ENCODE results near the gene TRAF3. TPM values are rescaled to one million over a fixed set of nuclear protein-coding genes. Genes with fewer than 3 reads are reported as not detected.

TRAF3 gene, protein sequence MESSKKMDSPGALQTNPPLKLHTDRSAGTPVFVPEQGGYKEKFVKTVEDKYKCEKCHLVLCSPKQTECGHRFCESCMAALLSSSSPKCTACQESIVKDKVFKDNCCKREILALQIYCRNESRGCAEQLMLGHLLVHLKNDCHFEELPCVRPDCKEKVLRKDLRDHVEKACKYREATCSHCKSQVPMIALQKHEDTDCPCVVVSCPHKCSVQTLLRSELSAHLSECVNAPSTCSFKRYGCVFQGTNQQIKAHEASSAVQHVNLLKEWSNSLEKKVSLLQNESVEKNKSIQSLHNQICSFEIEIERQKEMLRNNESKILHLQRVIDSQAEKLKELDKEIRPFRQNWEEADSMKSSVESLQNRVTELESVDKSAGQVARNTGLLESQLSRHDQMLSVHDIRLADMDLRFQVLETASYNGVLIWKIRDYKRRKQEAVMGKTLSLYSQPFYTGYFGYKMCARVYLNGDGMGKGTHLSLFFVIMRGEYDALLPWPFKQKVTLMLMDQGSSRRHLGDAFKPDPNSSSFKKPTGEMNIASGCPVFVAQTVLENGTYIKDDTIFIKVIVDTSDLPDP
- total RNA-seq, result 17.0 TPM

DNA sequence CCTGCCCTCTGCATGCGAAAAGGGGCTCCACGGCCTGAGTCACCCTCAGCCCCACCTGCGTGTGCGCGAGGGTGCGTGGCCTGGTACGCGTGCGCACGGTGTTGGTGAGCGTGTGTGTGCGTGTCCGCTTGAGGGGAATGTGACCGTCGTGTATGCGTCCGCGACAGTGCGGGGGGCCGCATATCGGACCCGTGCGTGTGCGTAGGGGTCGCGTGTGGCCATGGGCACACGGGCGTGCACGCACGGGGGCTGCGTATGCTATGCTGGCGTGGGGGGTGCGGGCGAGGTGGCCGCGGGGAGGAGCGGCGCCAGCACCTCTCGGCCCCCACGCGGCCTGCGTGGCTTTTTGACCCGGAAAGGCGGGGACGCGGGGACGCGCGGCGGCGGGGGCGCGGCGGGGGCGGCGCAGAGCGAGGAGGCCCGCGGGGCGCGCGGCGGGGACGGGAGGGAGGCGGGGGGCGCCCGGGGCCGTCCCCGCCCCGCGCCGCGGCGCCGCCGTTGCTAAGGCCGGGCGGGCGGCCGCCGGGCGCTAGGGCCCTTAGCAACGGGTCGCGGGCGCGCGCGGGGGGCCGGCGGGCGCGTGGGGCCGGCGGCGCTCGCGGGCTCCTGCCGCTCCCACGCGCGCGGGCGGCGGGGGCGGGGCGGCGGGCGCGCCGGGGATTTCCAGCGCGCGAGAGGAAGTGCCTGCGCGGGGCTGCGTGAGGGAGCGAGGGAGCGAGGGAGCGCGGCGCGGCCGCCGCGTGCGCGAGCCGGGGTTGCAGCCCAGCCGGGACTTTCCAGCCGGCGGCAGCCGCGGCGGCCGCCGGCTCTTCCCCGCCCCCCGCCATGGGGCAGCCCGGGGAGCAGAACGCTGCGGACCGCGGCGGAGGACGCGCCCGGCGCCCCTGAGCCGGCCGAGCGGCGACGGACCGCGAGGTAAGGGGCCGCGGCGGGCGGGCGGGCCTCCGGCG is at the start of gene TRAF3:
Gene TRAF3, plus strand, starts transcription at position 689 of the 950 bp plus-strand sequence. CDS start 92,753 bp downstream, outside the sequence.
- DNase-seq (ENCODE audit: low spot score), result peak; percentile 53

DNA sequence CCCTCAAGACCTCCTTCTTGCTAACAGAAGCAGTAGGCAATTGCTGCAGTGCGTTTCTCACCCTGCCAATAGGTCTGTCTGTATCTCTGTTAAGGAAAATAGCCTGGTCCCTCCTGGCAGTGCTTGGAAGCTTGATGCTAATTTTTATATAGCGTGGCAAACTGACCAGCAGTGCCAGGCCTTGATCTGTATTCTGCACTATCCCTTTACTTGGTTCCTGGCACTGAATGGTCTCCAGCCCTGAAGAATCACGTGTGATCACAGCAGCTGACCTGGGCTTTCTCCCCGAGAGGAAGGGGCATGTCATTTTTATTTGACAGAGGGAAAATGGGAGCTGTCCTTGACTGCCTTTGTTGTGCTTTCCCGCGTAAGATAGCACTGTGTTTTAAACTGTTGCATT is 48.7 kb upstream of the TRAF3 start:
- no peak for DNase-seq (ENCODE audit: low spot score)

DNA sequence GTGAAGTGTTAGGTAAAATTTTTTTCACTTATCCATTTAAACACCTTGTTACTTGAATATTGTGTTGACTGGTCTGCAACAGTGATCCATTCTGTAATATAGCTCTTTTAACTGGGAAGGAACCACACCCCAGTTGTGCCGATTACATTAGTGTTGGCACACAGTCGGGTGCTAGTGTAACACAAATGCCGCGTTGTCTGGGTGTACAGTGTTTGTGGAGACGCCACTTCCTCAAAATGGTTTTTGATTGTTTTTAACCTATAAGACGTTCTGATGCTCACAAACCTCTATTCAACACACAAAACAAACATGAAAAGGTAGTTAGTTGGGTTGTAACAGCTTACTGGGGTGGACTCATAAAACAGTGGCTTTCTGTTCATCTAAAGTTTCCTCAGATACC is 48.0 kb upstream of the TRAF3 start:
- no peak for DNase-seq (ENCODE audit: low spot score)

DNA sequence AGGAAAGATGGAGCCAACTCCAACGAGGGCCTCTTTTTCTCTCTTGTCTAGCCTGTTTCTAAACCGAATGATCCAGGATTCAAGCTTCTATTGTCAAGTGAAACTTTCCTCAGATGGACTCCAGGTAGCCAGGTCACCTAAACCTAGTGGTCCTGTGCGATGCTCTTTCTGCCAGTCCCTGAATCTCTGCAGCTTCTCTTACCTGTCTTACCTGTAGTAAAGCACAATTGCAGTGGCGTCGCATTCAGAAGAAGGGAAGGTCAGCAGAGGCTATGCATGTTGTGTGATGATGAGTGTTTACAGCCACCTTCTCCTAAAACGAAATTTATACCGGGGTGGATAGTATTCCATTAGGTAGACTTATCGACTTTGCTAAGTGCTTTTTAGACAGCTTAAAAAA is 47.4 kb upstream of the TRAF3 start:
- no peak for DNase-seq (ENCODE audit: low spot score)

DNA sequence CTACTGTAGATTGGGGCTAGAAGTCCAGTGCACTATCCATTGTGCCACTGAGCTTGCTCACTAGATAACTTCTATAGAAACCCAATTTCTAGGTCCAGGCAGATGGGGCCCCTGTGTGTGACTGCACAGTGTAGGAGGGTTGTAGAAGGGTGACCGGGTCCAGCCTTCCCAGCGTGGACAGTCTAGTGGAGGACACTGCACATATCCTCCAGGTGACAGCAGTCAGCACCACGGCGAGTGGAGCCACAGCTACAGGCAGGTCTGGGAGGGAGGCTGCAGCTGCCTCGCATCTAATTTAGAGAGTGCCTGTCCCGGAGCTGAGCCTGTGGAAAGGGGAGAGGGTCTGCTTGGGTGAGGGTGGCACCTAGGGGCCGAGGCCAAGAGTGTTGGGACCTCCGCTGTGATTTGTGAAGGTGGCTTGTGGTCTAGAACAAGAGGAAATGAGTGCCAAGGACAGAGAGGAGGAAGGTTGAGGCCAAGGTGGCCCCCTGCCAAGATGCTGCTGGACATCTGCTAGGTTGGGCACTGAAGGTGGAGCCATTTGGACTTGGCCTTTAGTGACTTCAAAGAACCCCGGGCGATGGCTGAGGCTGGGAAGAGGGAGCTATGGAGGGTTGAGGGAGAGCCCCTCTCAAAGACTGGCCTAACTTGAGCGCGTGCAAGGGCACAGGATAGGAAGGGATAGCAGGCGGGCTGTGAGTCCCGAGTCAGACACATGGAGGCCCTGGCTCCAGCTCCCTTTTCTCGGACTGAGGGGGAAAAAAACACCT is 46.0 kb upstream of the TRAF3 start:
- no peak for DNase-seq (ENCODE audit: low spot score)

DNA sequence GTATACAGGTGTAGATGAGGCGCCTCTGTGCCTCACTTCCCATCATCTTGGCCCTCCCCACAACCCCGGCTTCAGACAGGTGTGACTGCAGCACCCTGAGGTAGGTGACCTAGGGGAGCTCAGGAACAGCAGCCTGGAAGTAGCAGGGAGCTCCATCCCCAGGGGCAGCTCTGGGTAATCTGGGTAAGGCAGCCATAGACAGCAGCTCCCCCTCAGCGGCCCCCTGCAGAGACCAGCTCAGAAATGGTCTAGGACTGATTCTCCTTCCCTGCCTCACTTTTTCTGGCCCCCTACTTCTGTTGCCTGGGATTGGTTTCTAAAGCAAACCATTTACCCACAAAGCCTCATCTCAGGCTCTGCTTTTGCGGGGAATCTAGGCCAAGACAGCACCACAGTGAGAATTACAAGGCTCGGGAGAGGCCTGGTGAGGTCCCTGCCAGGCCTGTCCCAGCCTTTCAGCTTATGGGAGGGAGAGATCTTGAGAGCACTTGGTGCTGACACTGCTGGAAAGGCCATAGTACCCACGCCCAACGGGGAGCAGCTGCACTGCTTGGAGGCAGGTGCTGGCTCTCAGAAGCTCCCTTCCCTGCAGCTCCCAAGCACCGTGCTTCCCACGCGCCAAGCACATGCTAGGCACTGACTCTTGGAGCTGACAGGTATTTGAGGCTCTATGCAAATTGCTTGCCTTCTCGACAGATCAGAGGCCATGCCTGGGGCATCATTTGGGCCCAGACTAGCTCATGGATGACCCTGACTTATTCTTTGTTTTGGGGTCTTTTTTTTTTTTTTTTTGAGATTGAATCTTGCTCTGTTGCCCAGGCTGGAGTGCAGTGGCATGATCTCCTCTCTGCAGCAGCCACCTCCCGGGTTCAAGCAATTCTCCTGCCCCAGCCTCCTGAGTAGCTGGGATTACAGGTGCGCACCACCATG is 45.1 kb upstream of the TRAF3 start:
- no peak for DNase-seq (ENCODE audit: low spot score)

DNA sequence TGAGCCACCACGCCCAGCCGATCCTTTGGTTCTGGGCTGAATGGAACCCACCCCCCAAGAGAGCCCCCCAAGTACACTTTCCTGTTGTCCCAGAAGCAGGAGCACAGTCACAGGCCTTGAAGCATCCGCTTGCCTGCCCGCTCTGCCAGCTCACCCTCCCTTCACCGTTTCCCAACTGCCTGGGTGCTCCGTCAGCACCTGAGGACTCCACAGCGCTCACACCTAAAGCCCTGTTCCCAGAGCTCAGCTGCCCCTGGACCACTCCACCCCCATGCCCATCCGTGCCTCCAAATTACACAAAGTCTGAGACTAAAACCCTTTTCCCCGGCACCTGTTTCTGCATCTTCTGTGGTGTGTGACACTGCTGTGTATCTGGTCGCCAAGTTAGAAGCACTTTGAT is 44.3 kb upstream of the TRAF3 start:
- no peak for DNase-seq (ENCODE audit: low spot score)

DNA sequence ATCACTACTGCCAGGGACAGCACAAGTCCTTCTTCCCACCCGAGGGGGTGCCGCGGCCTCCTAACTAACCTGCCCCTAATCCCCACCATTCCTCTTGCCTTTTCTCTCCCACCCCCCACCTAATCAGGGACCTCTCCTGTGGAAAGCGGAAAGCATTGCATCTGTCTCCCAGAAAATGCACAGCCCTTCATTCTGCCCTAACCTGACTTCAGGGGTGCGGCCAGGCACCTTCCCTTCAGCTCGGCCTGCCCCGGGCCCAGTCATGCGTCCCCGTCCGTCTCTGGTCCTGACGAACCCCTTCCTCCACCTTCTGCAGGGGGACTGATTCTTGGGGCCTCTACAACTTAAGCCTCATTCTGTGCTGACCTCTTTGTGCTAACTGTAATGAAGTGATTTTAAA is 43.9 kb upstream of the TRAF3 start:
- no peak for DNase-seq (ENCODE audit: low spot score)

DNA sequence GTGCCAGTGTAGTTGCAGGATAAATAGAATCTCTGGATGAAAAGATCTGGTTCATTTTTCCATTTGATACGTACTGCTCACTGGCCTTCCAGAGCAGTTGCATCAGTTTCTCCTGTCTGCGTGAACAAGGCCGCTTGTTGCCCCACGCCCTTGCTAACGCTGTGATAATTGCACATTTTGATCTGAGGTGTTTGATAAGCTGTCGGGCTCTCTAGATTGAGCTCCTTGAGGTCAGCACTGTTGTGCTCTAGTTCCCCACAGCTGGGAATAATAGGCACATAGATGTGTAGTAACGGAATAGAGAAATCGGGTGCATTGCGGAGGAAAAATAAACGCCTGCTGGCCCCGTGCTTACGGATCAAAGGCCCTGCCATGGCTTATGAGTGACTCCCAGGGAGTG is 42.8 kb upstream of the TRAF3 start:
- DNase-seq (ENCODE audit: low spot score), result no peak

DNA sequence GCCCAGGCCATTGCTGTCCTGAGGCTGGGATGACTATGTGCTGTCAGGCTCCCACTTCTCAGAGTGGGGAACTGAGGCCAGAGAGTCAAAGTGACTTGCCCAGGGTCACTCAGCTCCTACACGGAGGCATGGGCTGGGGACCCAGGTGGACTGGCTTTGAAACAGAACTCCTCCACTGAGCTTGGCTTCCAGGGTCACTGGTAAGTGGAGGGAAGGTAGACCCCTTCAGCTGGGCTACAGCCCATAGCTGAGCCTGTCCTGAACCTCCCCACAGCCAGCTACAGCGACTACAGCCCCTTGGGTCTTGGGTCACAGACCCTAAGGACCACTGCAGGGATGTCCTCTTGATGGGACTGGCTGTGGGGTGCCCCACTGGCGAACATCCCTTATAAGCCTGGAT is 40.3 kb upstream of the TRAF3 start:
- DNase-seq (ENCODE audit: low spot score), result no peak

DNA sequence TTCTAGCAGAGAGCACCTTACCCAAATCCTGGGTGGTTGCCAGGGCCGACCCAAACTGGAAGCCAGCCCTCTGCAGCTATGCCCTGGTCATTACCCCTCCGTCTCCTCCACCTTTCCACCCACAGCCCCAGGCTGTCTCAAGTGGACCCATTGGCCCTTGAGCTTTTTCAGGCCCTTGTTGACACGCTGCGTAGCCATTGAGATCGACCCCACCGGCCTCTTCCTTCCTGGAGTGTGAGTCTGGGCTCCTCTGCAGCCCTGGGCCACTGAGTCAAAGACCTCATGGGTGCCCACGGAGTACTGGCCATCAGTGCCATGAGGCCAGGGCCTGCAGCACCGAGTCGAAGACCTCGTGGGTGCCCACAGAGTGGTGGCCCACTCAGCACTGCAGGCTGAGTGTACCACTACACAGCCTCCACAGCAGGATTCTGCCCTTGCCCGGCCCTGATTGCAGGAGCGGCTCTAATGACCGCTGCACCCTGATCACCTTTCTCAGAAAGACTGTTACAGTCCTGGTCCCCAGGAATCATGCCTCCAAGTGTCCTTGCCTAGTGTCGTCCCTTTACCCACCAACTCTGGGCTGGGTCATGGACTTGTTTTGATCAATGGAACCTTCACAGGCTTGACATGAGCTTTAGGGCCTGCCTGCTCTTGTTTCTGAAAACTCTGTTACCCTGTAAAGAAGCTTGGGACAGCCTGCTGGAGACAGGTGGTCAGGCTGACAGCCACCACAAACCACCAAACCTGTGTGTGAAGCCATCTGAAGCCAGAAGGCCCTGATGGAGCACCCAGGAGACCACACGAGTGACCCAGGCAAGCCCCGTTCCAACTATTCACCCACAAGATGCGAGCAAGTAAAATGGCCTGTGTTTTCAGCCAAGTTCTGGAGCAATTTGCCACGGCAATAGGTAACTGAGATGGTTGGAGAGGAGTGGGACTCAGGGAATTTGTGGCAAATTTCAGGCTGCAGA is 39.6 kb upstream of the TRAF3 start:
- DNase-seq (ENCODE audit: low spot score), result no peak

DNA sequence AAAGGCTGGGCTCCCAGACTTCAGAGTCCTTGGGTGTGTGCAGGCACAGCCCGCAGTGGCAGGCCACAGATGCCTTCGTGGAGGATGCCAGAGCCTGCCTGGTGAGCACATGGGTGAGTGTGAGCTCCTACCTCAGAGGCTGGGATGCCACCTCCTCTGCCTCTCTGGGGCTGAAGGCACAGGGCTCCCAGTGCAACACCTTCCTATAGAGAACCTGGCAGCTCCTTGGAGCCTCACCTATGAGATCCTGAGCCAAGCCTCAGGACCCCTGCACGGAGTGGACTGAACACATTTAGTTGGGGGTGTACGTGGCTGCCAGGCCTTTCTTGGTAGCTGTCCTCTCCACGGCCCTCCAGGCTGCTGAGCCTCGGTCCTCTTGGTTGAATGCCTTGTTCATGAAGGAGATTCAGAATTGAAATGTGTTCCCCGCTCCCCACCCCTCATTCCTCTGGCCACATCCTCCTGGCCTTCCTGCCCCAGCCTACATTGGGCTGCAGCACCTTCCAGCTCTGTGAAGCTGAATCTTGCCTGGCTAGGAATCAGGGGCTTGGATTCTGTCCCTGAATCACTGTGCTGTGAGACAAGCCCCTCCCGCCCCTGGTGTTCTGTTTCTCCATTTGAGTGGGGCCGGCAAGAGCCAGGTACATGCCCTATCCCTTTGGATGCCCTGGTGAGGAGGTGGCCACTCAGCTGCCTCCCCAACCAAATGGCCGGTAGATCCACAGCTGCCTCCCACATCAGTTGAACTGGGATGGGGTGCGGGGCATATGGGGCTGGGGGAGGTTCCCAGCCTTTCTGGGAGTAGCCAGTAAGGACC is 38.7 kb upstream of the TRAF3 start:
- DNase-seq (ENCODE audit: low spot score), result no peak

DNA sequence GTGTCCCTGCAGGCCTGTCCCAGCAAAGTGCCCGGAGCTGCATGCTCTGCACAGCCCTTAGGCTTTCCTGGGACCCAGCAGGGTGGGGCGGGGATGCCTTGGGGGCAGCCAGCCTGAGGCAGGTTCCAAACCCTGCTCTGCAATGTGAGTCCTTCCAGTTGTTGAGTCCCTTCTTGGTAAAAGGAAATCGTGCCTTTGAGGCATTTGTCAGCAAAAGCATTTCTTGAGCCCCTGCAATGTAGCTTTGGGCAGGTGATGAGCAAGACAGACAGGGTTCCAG is 38.1 kb upstream of the TRAF3 start:
- DNase-seq (ENCODE audit: low spot score), result no peak

DNA sequence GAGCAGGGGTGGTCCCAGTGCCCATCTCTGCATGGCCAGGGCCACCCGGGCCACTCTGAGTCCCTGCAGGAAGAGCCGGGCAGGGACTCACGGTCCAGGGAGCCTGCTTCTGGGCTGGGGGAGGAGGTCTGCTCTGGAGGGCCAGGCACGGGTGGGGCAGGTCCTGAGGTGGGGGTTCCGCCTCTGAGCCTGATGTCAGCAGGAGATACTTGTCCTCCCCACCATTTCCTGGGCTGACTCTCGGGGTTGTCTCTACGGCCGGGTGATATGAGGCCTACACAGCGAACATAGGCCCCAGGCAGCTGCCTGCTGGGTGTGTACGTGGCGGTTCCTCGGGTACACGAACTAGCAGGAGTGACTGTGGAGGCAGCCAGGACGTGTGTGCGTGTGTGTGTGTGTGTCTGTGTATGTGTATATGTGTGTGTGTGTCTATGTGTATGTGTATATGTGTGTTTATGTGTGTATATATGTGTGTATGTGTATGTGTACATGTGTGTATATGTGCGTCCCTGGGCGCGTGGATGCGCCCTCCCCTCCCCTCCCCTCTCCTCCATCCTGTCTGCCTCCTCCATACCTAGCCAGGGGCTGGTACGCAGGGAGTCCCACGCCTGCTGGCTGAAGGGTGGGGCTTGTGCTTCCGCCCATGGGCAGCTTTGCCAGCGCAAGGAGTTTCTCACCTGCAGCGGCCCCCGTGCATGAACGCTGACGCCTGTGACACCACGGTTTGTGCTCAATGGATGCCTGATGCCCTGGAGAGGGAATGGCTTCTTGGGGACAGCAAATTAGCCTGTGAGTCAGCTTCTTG is 30.4 kb upstream of the TRAF3 start:
- no peak for DNase-seq (ENCODE audit: low spot score)

DNA sequence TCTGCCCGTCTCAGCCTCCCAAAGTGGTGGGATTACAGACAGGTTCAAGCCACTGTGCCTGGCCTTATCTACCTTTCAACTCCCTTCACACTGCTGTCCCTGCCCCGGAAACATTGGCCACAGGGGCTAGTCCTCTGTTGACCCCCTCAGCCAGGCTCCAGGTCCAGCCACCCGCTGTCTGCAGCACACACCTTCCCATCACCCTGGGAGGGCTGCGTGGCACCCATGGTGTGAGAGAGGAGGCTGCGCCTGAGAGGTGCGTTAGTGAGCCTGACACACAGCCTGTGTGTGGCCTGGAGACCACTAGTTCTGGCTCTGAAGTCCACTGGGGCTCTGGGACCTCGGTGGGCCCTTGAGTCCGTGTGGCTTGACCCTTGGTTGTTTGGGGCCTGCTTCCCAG is 28.4 kb upstream of the TRAF3 start:
- no peak for DNase-seq (ENCODE audit: low spot score)

DNA sequence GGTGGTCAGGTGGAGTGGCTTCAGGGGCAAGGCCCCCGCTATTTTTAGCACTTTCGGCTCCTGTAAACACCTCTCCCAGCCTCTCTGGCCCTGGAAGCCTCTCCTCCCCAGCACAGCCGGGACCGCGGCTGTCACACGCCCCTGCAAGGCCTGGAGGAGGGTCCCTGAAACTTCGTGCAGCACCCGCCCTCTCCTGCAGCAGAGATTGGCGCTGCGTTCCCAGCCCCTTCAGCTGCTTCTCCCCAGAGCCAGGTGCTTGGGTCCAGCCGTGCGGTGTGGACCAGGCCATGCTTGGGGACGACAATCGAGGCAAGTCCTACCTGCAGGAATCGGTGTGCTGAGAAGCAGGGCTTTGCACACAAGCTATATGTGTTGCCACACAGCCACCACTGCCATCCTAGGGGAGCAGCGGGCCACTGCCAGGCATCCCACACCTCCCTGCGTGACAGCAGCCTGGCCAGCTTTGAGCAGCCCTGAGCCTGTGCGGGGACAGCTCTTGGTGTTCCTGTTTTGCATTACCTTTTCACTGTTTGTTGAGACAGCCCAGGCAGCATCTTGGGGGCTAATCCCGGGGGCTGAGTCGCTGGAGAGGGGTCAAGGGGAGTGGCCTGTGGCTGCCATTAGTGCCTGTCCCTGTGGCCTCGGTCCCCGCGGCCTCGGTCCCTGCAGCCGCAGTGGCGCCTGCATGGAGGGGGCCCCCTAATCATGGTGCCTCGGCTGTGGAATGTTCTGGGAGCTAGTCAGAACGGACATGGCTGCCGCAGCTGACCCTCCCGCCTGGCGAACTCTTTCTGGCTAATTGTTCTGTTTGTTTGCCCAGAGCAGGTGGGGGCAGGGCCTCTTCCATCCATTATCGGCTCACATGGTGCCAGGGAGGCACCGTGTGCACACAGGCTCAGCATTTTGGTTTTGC is 27.6 kb upstream of the TRAF3 start:
- no peak for DNase-seq (ENCODE audit: low spot score)

DNA sequence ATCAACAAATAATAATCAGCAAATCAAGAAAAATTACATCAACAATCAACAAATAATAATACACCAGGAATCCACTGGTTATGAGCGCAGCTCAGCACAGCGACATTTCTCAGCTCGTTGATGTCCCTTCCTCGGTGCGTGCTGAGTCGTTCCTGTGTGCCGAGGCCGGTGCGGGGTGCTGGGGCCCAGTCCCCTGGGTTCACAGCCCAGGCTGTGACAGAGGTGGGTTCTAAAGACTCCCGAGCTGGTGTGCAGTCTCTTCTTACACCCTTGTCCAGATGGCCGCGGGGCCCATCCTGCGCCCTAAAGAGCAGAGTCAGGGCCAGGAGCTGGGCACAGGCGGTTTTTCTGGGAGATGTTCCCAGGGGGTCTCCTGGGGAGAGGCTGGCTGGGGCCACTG is 26.9 kb upstream of the TRAF3 start:
- no peak for DNase-seq (ENCODE audit: low spot score)

Data from mucosa of gallbladder (tissue), 1 donor.